Measurements from ENCODE around the gene FAM193A.
"Not testable (repeated sequence)": the region's sequence is repeated elsewhere in the genome, so short reads cannot be mapped to it uniquely, and the experiment has no call there.

Gene FAM193A

DNA sequence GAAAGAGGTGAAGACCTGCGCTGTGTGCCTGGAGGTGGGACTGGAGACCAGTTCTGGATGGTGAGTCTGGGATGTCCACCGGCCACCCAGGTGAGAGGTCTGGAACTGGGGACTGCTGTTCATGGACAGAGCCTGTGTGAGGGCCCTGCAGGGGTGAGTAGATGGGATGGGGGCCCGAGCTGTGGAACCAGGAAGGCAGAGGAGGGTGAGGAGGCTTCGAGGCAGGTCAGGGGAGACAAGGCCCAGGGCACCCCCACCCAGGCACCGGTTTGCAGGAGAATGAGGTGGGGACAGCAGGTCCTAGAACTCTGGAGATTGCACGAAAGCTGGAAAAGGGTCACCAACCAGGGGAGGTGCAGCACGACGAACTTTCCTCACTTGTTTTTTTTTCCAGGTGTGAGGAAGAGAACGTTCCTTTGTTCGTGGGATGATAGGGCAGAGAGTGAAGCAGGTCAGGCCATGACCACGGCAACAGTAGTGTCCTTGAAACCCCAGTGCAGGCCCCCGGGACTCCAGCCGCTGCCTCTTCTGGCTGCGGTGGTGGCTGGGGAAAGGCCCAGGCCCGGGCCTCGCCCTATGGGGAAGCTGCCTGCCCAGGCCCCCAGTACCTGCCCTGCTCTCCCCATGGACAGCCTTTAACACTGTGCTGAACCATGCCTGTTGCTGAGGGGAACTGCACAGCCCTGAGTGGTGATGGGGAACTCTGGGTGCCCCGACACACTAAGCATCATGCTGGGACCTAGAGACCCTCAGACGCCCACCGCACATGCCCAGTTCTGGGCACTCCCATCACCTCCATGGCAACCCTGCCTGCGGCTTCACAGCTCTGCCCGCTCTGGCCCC, 196.8 kb downstream of the FAM193A start:
- TF ChIP-seq, protein P1, sequence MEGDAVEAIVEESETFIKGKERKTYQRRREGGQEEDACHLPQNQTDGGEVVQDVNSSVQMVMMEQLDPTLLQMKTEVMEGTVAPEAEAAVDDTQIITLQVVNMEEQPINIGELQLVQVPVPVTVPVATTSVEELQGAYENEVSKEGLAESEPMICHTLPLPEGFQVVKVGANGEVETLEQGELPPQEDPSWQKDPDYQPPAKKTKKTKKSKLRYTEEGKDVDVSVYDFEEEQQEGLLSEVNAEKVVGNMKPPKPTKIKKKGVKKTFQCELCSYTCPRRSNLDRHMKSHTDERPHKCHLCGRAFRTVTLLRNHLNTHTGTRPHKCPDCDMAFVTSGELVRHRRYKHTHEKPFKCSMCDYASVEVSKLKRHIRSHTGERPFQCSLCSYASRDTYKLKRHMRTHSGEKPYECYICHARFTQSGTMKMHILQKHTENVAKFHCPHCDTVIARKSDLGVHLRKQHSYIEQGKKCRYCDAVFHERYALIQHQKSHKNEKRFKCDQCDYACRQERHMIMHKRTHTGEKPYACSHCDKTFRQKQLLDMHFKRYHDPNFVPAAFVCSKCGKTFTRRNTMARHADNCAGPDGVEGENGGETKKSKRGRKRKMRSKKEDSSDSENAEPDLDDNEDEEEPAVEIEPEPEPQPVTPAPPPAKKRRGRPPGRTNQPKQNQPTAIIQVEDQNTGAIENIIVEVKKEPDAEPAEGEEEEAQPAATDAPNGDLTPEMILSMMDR (IDR thresholded peaks at IDR 0.05; ENCODE audit: low read length, missing control alignments) = no peak
- no peak overlapping the region for H3K4me3 ChIP-seq (replicated peaks; ENCODE audit: low read depth, low read length)
- no peak for DNase-seq (ENCODE audit: low read depth)

DNA sequence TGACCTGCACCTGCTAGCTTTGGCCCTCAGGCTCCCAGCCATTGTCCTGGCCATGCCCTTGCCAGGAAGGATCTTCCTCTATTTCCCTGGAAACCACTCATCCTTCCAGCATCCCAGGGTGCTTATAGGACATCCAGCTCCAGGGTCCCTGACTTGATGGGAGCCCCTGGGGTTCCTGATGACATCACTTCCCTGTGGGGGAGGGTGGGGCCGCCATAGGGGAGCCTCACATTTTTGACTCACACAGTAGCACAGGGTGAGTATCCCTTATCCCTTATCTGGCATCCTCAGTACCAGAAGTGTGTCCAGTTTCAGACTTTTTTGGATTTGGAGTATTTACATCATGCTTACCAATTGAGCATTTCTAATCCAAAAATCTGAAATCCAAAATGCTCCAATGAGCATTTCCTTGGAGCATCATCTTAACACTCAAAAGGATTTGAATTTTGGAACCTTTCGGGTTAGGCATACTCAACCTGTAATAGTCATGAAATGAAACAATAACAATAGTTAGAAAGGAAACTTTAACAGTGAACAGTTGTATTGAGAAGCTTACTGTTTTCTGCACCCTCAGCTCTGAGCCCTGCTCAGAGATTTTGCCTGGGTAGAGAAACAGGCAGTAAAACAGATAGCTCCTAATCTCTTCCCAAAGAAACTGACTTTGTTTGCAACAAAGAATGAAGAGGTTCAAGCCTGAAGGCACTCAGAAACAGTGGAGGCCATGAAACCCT, 197.6 kb downstream of the FAM193A start:
- no peak overlapping the region for H3K4me3 ChIP-seq (replicated peaks; ENCODE audit: low read depth, low read length)
- DNase-seq (ENCODE audit: low read depth) = no peak
- TF ChIP-seq, protein P1 (IDR thresholded peaks at IDR 0.05; ENCODE audit: low read length, missing control alignments) = no peak

DNA sequence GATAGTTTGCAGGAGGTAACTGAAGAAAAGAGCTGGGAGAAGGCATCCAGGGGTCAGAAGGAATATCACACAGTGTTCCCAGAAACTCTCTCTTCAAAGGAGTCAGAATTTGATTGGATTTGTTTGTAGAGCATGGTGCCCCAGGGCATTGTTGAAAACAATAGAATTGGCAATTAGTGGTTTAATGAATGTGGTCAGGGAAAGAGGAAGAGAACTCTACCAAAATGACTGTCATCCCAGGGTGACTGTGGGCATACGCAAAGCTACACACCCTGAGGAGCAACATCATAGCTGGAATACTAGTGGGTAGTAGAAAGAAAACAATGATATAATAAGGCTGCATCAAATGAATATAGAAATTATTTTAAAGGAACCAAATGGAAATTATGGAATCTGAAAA, 198.2 kb downstream of the FAM193A start:
- H3K4me3 ChIP-seq (replicated peaks; ENCODE audit: low read depth, low read length) = no peak overlapping the region
- TF ChIP-seq, protein P1 (IDR thresholded peaks at IDR 0.05; ENCODE audit: low read length, missing control alignments) = no peak
- DNase-seq (ENCODE audit: low read depth) = no peak

DNA sequence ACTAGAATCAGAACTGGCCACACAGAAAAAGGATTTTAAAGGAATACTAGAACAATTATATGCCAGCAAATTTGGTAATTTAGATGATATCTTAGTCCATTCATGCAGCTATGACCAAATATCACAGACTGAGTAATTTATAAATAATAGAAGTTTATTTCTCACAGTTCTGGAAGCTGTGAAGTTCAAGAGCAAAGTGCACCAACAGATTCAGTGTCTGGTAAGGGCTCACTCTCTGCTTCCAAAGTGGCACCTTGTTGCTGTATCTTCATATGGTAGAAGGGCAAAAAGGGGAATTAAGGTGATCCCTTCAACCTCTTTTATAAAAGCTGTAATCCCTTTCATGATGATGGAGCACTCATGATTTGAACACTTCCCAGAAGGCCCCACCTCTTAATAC, 199.4 kb downstream of the FAM193A start:
- no peak overlapping the region for H3K4me3 ChIP-seq (replicated peaks; ENCODE audit: low read depth, low read length)
- TF ChIP-seq, protein P1 (IDR thresholded peaks at IDR 0.05; ENCODE audit: low read length, missing control alignments) = no peak

DNA sequence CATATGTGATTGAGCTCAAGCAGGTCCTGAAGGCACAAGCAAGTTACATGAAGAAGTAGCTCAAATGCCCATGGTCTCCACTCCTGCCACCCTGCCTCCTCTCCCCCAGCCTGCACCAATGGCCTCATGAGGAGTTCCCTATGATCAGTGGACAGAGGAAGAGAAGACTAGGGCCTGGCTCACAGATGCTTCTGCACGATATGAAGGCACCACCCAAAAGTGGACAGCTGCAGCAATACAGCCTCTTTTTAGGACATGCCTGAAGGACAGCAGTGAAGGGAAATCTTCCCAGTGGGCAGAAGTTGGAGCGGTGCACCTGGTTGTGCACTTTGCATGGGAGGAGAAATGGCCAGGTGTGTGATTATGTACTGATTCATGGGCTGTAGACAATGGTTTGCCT, 201.8 kb downstream of the FAM193A start:
- not testable (repeated sequence) for DNase-seq (ENCODE audit: low read depth)

More for the DNA sequence above, 199.4 kb downstream of the FAM193A start:
- DNase-seq (ENCODE audit: low read depth) = no peak

DNA sequence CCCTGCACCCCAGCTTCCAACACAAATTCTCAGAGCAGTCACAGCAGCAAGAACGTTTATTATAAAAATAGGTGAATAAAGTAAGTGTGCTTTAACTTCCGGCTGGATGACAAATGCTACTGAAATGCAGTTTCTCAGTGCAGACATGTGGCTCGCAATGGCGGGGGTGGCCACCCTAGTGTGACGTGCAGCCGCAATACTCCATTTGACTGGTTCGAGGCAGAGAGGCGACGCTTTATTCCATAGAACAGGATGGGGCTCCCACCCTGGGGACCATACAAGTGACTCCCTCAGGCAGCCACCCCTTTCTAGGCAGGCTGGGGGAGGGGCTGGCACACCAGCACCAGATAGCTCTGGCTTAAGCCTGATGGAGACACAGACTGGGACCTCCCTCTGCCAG, 205.2 kb downstream of the FAM193A start:
- DNase-seq (ENCODE audit: low read depth) = peak; percentile 6
- TF ChIP-seq, protein P1 (IDR thresholded peaks at IDR 0.05; ENCODE audit: low read length, missing control alignments) = no peak
- H3K4me3 ChIP-seq (replicated peaks; ENCODE audit: low read depth, low read length) = no peak overlapping the region

More for the DNA sequence above, 201.8 kb downstream of the FAM193A start:
- H3K4me3 ChIP-seq (replicated peaks; ENCODE audit: low read depth, low read length) = not testable (repeated sequence)

DNA sequence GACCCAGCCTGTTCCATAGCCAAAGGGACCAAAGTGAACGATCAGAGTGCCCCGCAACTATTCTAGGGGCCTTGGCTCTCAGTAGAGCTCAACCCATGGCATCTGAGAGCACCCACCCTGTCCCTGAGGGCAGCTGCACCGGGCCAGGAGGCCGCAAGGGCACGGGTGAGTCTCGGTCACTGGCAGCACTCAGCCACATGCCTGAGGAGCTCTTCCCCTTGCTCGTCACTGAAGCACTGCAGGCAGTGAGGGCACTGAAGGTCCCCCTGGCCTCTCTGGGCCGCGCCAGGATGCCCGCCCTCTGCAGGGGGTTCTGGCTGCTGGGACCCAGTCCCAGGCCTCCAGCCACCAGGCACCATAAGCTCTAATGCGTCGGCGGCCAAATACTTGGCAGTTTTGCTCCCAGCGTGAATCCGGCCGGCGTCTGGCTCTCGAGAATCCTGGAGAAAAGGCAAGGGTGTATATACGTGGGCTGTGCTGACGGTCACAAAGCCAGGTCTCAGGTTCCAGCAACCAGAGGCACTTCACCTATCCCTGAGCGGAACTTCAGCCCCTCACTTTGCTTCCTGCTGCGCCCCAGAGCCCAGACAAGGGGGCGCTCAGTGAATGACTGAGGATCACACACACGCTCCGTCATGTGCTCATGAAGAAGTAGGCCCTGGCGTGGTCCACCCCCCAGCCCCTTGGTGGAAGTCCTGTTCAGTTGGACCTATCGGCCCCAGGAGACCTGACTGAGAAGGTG, 205.8 kb downstream of the FAM193A start:
- no peak overlapping the region for H3K4me3 ChIP-seq (replicated peaks; ENCODE audit: low read depth, low read length)
- TF ChIP-seq, protein P1 (IDR thresholded peaks at IDR 0.05; ENCODE audit: low read length, missing control alignments) = no peak
- DNase-seq (ENCODE audit: low read depth) = no peak
